Astrocyte (in vitro differentiated cells and primary cell): ENCODE measurements around the gene INO80. TPM values are rescaled to one million over a fixed set of nuclear protein-coding genes. Genes with fewer than 3 reads are reported as not detected.
A peak's percentile ranks its signal among the peaks of the same experiment; 100 is the strongest.

Experiments
- DNase-seq: peaks from one replicate; pipeline ENCODE4 v3.0.0-alpha.2; 2010; ENCODE audit warnings: low read depth
- FAIRE-seq: peaks from 2 replicates; lab custom pipeline; 2011; peaks lifted over from hg19 to GRCh38; lab: Jason Lieb, UNC
- H2AFZ ChIP-seq: 2 replicates; pipeline ENCODE4 v1.6.0; 2012; ENCODE audit warnings: low read depth, low read length, inconsistent platforms
- H3K27ac ChIP-seq: 2 replicates; pipeline ENCODE4 v1.5.1; 2011; ENCODE audit warnings: low read depth, low read length, inconsistent platforms
- H3K27me3 ChIP-seq: 2 replicates; pipeline ENCODE4 v1.6.0; 2011; ENCODE audit warnings: low read length, inconsistent platforms; ENCODE audit not compliant: insufficient read depth
- H3K36me3 ChIP-seq: 2 replicates; pipeline ENCODE4 v1.5.1; 2011; ENCODE audit warnings: low read length, inconsistent platforms; ENCODE audit not compliant: insufficient read depth
- H3K4me1 ChIP-seq: 2 replicates; pipeline ENCODE4 v1.5.1; 2011; ENCODE audit warnings: low read length, inconsistent platforms; ENCODE audit not compliant: insufficient read depth
- H3K4me2 ChIP-seq: 2 replicates; pipeline ENCODE4 v1.6.0; 2012; ENCODE audit warnings: low read length, inconsistent platforms
- H3K4me3 ChIP-seq: 2 replicates; pipeline ENCODE4 v1.5.1; 2011; ENCODE audit warnings: low read depth, mild to moderate bottlenecking, low read length, inconsistent platforms; ENCODE audit not compliant: insufficient read depth
- H3K79me2 ChIP-seq: 2 replicates; pipeline ENCODE4 v1.6.0; 2012; ENCODE audit warnings: mild to moderate bottlenecking, low read length, inconsistent platforms; ENCODE audit not compliant: insufficient read depth
- H3K9ac ChIP-seq: 2 replicates; pipeline ENCODE4 v1.6.0; 2012; ENCODE audit warnings: mild to moderate bottlenecking, low read length, inconsistent platforms
- H3K9me3 ChIP-seq: 2 replicates; pipeline ENCODE4 v1.5.1; 2012; ENCODE audit warnings: low read depth, mild to moderate bottlenecking, low read length, inconsistent platforms; ENCODE audit not compliant: insufficient read depth
- H4K20me1 ChIP-seq: 2 replicates; pipeline ENCODE4 v1.6.0; 2012; ENCODE audit warnings: low read length, inconsistent platforms; ENCODE audit not compliant: insufficient read depth
- H3K27ac Mint-ChIP-seq: one replicate; pipeline ENCODE4 v1.8.0; 2021; ENCODE audit warnings: mild to moderate bottlenecking, mixed read lengths; ENCODE audit not compliant: unreplicated experiment
- H3K27me3 Mint-ChIP-seq: one replicate; pipeline ENCODE4 v1.8.0; 2021; ENCODE audit warnings: low read depth, mixed read lengths; ENCODE audit not compliant: unreplicated experiment
- H3K36me3 Mint-ChIP-seq: one replicate; pipeline ENCODE4 v1.8.0; 2021; ENCODE audit warnings: low read depth, mixed read lengths; ENCODE audit not compliant: unreplicated experiment
- H3K4me1 Mint-ChIP-seq: one replicate; pipeline ENCODE4 v1.8.0; 2021; ENCODE audit warnings: low read depth, mixed read lengths; ENCODE audit not compliant: unreplicated experiment
- H3K4me3 Mint-ChIP-seq: one replicate; pipeline ENCODE4 v1.8.0; 2021; ENCODE audit warnings: mild to moderate bottlenecking, moderate library complexity, mixed read lengths; ENCODE audit not compliant: unreplicated experiment
- H3K9me3 Mint-ChIP-seq: one replicate; pipeline ENCODE4 v1.8.0; 2021; ENCODE audit warnings: mild to moderate bottlenecking, mixed read lengths; ENCODE audit not compliant: unreplicated experiment
- EZH2 ChIP-seq: IDR thresholded peaks from 2 replicates; pipeline ENCODE4 v1.6.1; 2012; ENCODE audit warnings: mild to moderate bottlenecking, low read length, inconsistent platforms; ENCODE audit not compliant: insufficient read depth
- total RNA-seq: library from RNA; stranded (reverse); gene quantifications from 2 replicates; pipeline ENCODE4 v1.2.1, GENCODE V29; 2021
- TF ChIP-seq, protein P1 (sequence below): IDR thresholded peaks from 2 replicates; pipeline ENCODE4 v1.5.1; 2011; ENCODE audit warnings: low read depth, mild to moderate bottlenecking, inconsistent platforms, low read length, moderate library complexity; ENCODE audit not compliant: insufficient read depth

The INO80 gene
- total RNA-seq, 1 donor from 2014 or later, result 17.3 TPM

DNA sequence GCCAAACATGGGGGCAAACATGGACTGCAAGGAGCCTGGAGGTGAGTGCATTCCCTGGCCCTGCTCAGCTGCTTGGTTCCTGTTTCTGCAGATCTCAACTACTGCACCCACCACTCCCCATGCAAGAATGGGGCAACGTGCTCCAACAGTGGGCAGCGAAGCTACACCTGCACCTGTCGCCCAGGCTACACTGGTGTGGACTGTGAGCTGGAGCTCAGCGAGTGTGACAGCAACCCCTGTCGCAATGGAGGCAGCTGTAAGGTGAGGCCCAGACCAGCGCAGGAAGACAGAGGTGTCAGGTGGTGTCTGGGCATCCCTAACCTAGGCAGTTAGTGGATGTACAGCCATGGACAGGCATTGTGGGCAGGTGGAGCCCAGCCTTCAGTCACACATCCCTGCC lies 181.6 kb downstream of the INO80 start:
- peaks cover 2% of the 10 kb centered on the region for H3K9me3 Mint-ChIP-seq
- no peaks in the 10 kb centered on the region for H3K36me3 ChIP-seq
- FAIRE-seq, result no peak
- no peak overlapping the region for H3K4me2 ChIP-seq
- no peak overlapping the region for H3K4me3 Mint-ChIP-seq
- TF ChIP-seq, protein P1, sequence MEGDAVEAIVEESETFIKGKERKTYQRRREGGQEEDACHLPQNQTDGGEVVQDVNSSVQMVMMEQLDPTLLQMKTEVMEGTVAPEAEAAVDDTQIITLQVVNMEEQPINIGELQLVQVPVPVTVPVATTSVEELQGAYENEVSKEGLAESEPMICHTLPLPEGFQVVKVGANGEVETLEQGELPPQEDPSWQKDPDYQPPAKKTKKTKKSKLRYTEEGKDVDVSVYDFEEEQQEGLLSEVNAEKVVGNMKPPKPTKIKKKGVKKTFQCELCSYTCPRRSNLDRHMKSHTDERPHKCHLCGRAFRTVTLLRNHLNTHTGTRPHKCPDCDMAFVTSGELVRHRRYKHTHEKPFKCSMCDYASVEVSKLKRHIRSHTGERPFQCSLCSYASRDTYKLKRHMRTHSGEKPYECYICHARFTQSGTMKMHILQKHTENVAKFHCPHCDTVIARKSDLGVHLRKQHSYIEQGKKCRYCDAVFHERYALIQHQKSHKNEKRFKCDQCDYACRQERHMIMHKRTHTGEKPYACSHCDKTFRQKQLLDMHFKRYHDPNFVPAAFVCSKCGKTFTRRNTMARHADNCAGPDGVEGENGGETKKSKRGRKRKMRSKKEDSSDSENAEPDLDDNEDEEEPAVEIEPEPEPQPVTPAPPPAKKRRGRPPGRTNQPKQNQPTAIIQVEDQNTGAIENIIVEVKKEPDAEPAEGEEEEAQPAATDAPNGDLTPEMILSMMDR, result no peak
- TF ChIP-seq EZH2, result no peak
- peaks cover 5% of the 10 kb centered on the region for H3K4me1 Mint-ChIP-seq
- no peak overlapping the region for H3K27ac Mint-ChIP-seq
- H3K36me3 Mint-ChIP-seq, result peaks cover 2% of the 10 kb centered on the region
- no peak for DNase-seq
- peaks cover 21% of the 10 kb centered on the region for H3K27me3 ChIP-seq
- no peaks in the 10 kb centered on the region for H3K79me2 ChIP-seq
- peaks cover 72% of the 10 kb centered on the region for H3K27me3 Mint-ChIP-seq
- H3K9ac ChIP-seq, result no peak overlapping the region
- no peak overlapping the region for H2AFZ ChIP-seq
- no peaks in the 10 kb centered on the region for H3K9me3 ChIP-seq
- no peak overlapping the region for H3K27ac ChIP-seq
- H3K4me3 ChIP-seq, result no peak overlapping the region
- peaks cover 14% of the 10 kb centered on the region for H3K4me1 ChIP-seq
- H4K20me1 ChIP-seq, result peaks cover 6% of the 10 kb centered on the region

DNA sequence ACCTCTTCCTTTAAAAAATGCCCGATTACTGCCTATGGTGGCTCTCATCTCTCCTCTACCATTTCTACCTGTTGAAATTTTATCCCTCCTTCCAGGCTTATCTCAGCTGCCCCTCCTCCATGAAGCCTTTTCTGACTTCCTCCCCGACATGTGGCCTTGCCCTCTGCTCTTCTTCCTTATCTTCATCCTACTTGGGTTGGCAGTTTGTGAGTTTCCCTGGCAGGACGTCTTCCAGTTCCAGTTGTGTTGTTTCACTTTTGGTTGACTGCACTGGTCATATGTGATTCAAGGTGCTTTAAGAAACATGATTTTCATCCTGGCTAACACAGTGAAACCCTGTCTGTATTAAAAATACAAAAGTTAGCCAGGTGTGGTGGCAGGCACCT lies 182.6 kb downstream of the INO80 start:
- peaks cover 2% of the 10 kb centered on the region for H3K9me3 Mint-ChIP-seq
- DNase-seq (no peak), FAIRE-seq (no peak)
- Histone ChIP-seq H4K20me1 (peaks cover 6% of the 10 kb centered on the region), H3K4me3 (no peak overlapping the region), H3K4me1 (peaks cover 17% of the 10 kb centered on the region), H3K36me3 (no peaks in the 10 kb centered on the region), H3K79me2 (no peaks in the 10 kb centered on the region), H3K9me3 (no peaks in the 10 kb centered on the region), H3K27ac (no peak overlapping the region), H3K9ac (no peak overlapping the region), H2AFZ (no peak overlapping the region), H3K4me2 (no peak overlapping the region), H3K27me3 (peaks cover 30% of the 10 kb centered on the region)
- no peak overlapping the region for H3K27ac Mint-ChIP-seq
- H3K4me1 Mint-ChIP-seq, result peaks cover 5% of the 10 kb centered on the region
- peaks cover 2% of the 10 kb centered on the region for H3K36me3 Mint-ChIP-seq
- peaks cover 73% of the 10 kb centered on the region for H3K27me3 Mint-ChIP-seq
- no peak for TF ChIP-seq EZH2
- TF ChIP-seq, protein P1, result no peak
- H3K4me3 Mint-ChIP-seq, result peak overlapping the region; percentile 17

DNA sequence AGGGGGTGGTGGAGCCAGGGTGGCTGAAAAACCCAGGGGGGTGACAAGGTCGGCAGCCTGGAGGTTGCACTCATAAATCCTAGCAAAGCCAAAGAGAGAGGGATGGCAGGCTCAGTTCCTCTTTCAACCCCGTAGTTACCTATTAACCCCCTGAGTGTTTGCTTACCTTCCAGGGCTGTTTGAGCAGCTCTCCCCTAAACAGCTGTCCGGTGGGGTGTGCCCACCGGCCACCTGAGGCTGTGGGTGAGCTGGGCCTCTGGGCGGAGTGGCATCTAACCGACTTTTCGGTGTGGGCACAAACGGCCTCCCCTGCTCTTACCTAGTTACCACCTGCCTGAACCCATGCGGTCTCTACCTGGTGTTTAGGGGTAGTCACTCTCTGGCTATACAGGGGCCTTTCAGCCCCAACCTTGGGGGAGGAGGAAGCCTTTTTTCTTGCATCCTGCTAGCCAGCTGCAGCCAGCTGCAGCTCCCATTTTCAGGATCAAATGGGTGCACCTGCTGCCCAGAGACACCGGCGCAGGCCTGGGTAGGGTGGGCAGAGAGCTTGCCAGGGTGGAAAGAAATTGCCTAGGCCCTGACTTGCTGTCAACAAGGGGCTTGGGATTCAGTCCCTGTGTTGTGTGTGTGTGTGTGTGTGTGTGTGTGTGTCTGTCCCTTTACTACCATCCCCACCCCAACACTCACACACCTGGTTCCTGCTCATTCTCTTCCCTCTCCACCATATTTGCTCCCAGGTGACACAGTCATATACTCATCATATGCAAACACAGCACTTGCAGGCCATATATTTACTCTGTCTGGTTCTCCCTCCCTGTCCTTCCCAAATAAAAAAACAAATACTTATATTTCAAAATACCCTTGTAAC lies 183.2 kb downstream of the INO80 start:
- peaks cover 5% of the 10 kb centered on the region for H3K4me1 Mint-ChIP-seq
- no peak overlapping the region for H3K27ac ChIP-seq

More for the DNA sequence above, 183.2 kb downstream of the INO80 start:
- DNase-seq (no peak), FAIRE-seq (no peak)
- Histone ChIP-seq H3K4me3 (no peak overlapping the region), H3K4me1 (peaks cover 16% of the 10 kb centered on the region), H3K79me2 (no peaks in the 10 kb centered on the region), H4K20me1 (peaks cover 6% of the 10 kb centered on the region), H3K9ac (no peak overlapping the region), H3K36me3 (no peaks in the 10 kb centered on the region), H3K4me2 (no peak overlapping the region), H3K9me3 (no peaks in the 10 kb centered on the region), H2AFZ (no peak overlapping the region), H3K27me3 (peaks cover 34% of the 10 kb centered on the region)
- H3K36me3 Mint-ChIP-seq, result peaks cover 2% of the 10 kb centered on the region
- peaks cover 74% of the 10 kb centered on the region for H3K27me3 Mint-ChIP-seq
- TF ChIP-seq, protein P1, result no peak
- TF ChIP-seq EZH2, result no peak
- peak overlapping the region; percentile 17 for H3K4me3 Mint-ChIP-seq
- no peaks in the 10 kb centered on the region for H3K9me3 Mint-ChIP-seq
- no peak overlapping the region for H3K27ac Mint-ChIP-seq
